GM19468 (cell line): ENCODE results near the gene IRF9.

Source experiments
- ATAC-seq: cut with Tn5 transposase; IDR thresholded peaks from one replicate; pipeline ENCODE4 v1.9.1; 2021; ENCODE audit warnings: mild to moderate bottlenecking, moderate library complexity, moderate number of reproducible peaks; ENCODE audit not compliant: unreplicated experiment; ENCODE audit errors: extremely low read depth

Gene IRF9

GRCh38 chr14:24146453-24146977 lies 14.6 kb upstream of the IRF9 start, which contains the start of gene PSME2:
PSME2 (minus strand) TSS chr14:24146610; CDS start chr14:24146581, 29 bp downstream.
- ATAC-seq, result peak; percentile 42

GRCh38 chr14:24146978-24147760 lies 13.9 kb upstream of the IRF9 start, which contains the start of gene RNF31:
RNF31 (plus strand) TSS chr14:24147498; CDS start chr14:24147699, 201 bp downstream.
- ATAC-seq, result peak; percentile 85

- no peak for ATAC-seq
Measured at GRCh38 chr14:24147761-24148428, 13.2 kb upstream of the IRF9 start.

GRCh38 chr14:24149302-24149969 lies 11.6 kb upstream of the IRF9 start:
- no peak for ATAC-seq

GRCh38 chr14:24150061-24150460 lies 11.0 kb upstream of the IRF9 start:
- ATAC-seq, result no peak

GRCh38 chr14:24150567-24150966 lies 10.5 kb upstream of the IRF9 start:
- no peak for ATAC-seq

GRCh38 chr14:24150993-24151392 lies 10.1 kb upstream of the IRF9 start:
- ATAC-seq, result no peak

- no peak for ATAC-seq
Measured at GRCh38 chr14:24151404-24152080, 9.5 kb upstream of the IRF9 start.

GRCh38 chr14:24155100-24155499 lies 6.0 kb upstream of the IRF9 start:
- ATAC-seq, result no peak

- ATAC-seq, result no peak
Measured at GRCh38 chr14:24156840-24157239, 4.2 kb upstream of the IRF9 start.

- ATAC-seq, result no peak
Measured at GRCh38 chr14:24157331-24157730, 3.7 kb upstream of the IRF9 start.

- no peak for ATAC-seq
Measured at GRCh38 chr14:24159777-24160498, 1.1 kb upstream of the IRF9 start.

GRCh38 chr14:24160499-24160849 lies 591 bp upstream of the IRF9 start:
- no peak for ATAC-seq

GRCh38 chr14:24162093-24162492 lies 1.0 kb downstream of the IRF9 start:
- ATAC-seq, result no peak

GRCh38 chr14:24164518-24164991 lies 3.5 kb downstream of the IRF9 start:
- no peak for ATAC-seq

- ATAC-seq, result no peak
Measured at GRCh38 chr14:24165785-24166184, 4.7 kb downstream of the IRF9 start.

- no peak for ATAC-seq
Measured at GRCh38 chr14:24167469-24168114, 6.5 kb downstream of the IRF9 start.

GRCh38 chr14:24171422-24172260 lies 10.6 kb downstream of the IRF9 start, which contains the start of gene REC8:
REC8 (plus strand) TSS chr14:24172080; CDS start chr14:24172553, 473 bp downstream.
- ATAC-seq, result peak; percentile 69
